HEK293 (cell line): ENCODE data around the gene FTO.
A peak's percentile ranks its signal among the peaks of the same experiment; 100 is the strongest.

Source experiments
- ATF2 ChIP-seq: fragments of 450-650 bp; formaldehyde crosslinking; IDR thresholded peaks from 2 replicates; pipeline ENCODE4 v1.5.1; 2016; ENCODE audit warnings: missing biosample characterization, missing genetic modification characterization, low read depth
- ELK4 ChIP-seq: IDR thresholded peaks from 2 replicates; pipeline ENCODE4 v1.6.1; 2011; ENCODE audit warnings: mild to moderate bottlenecking, low read depth, low read length, borderline replicate concordance
- FEZF1 ChIP-seq: fragments of 450-650 bp; formaldehyde crosslinking; IDR thresholded peaks from 2 replicates; pipeline ENCODE4 v1.5.1; 2016; ENCODE audit warnings: missing biosample characterization, missing genetic modification characterization
- GLI4 ChIP-seq: fragments of 450-650 bp; formaldehyde crosslinking; IDR thresholded peaks from 2 replicates; pipeline ENCODE4 v1.5.1; 2016; ENCODE audit warnings: missing biosample characterization, missing genetic modification characterization
- HIC1 ChIP-seq: fragments of 450-650 bp; formaldehyde crosslinking; IDR thresholded peaks from 2 replicates; pipeline ENCODE4 v1.5.1; 2016; ENCODE audit warnings: missing biosample characterization, missing genetic modification characterization
- IKZF3 ChIP-seq: fragments of 450-650 bp; IDR thresholded peaks from 2 replicates; pipeline ENCODE4 v1.5.0; 2018; ENCODE audit warnings: missing biosample characterization, mild to moderate bottlenecking, missing genetic modification characterization, moderate library complexity
- KLF10 ChIP-seq: fragments of 450-650 bp; IDR thresholded peaks from 2 replicates; pipeline ENCODE4 v1.5.1; 2018; ENCODE audit warnings: missing biosample characterization, mild to moderate bottlenecking, missing genetic modification characterization
- REPIN1 ChIP-seq: fragments of 450-650 bp; formaldehyde crosslinking; IDR thresholded peaks from 2 replicates; pipeline ENCODE4 v1.5.1; 2017; ENCODE audit warnings: missing biosample characterization, missing genetic modification characterization, low read depth
- YY1 ChIP-seq: fragments of 450-650 bp; formaldehyde crosslinking; IDR thresholded peaks from 2 replicates; pipeline ENCODE4 v1.5.1; 2018; ENCODE audit warnings: missing biosample characterization, missing genetic modification characterization
- ZNF184 ChIP-seq: fragments of 450-650 bp; IDR thresholded peaks from 2 replicates; pipeline ENCODE4 v1.5.1; 2018; ENCODE audit warnings: missing biosample characterization, mild to moderate bottlenecking, missing genetic modification characterization
- ZNF23 ChIP-seq: fragments of 450-650 bp; formaldehyde crosslinking; IDR thresholded peaks from 2 replicates; pipeline ENCODE4 v1.5.1; 2016; ENCODE audit warnings: missing biosample characterization, missing genetic modification characterization, borderline replicate concordance
- ZNF302 ChIP-seq: fragments of 450-650 bp; formaldehyde crosslinking; IDR thresholded peaks from 2 replicates; pipeline ENCODE4 v1.5.1; 2016; ENCODE audit warnings: missing biosample characterization, missing genetic modification characterization, low read depth
- ZNF341 ChIP-seq: fragments of 450-650 bp; formaldehyde crosslinking; IDR thresholded peaks from 2 replicates; pipeline ENCODE4; 2016; ENCODE audit warnings: low read depth, missing biosample characterization, missing genetic modification characterization
- ZNF362 ChIP-seq: fragments of 450-650 bp; formaldehyde crosslinking; IDR thresholded peaks from 2 replicates; pipeline ENCODE4 v1.5.1; 2016; ENCODE audit warnings: missing biosample characterization, missing genetic modification characterization
- ZNF404 ChIP-seq: fragments of 450-650 bp; formaldehyde crosslinking; IDR thresholded peaks from 2 replicates; pipeline ENCODE4 v1.5.1; 2017; ENCODE audit warnings: missing biosample characterization, missing genetic modification characterization
- ZNF423 ChIP-seq: fragments of 450-650 bp; formaldehyde crosslinking; IDR thresholded peaks from 2 replicates; pipeline ENCODE4 v1.5.1; 2016; ENCODE audit warnings: missing biosample characterization, missing genetic modification characterization
- ZNF510 ChIP-seq: fragments of 450-650 bp; formaldehyde crosslinking; IDR thresholded peaks from 2 replicates; pipeline ENCODE4 v1.5.1; 2018; ENCODE audit warnings: mild to moderate bottlenecking, missing genetic modification characterization, missing biosample characterization; ENCODE audit not compliant: insufficient replicate concordance
- ZNF514 ChIP-seq: fragments of 450-650 bp; formaldehyde crosslinking; IDR thresholded peaks from 2 replicates; pipeline ENCODE4 v1.5.1; 2016; ENCODE audit warnings: missing biosample characterization, missing genetic modification characterization
- ZNF529 ChIP-seq: fragments of 450-650 bp; formaldehyde crosslinking; IDR thresholded peaks from 2 replicates; pipeline ENCODE4 v1.5.1; 2017; ENCODE audit warnings: missing genetic modification characterization, missing biosample characterization; ENCODE audit not compliant: insufficient replicate concordance
- ZNF561 ChIP-seq: fragments of 450-650 bp; IDR thresholded peaks from 2 replicates; pipeline ENCODE4 v1.5.1; 2018; ENCODE audit warnings: missing biosample characterization, missing genetic modification characterization, borderline replicate concordance
- ZNF660 ChIP-seq: fragments of 450-650 bp; IDR thresholded peaks from 2 replicates; pipeline ENCODE4 v1.5.1; 2018; ENCODE audit warnings: missing biosample characterization, mild to moderate bottlenecking, missing genetic modification characterization
- ZNF76 ChIP-seq: fragments of 450-650 bp; formaldehyde crosslinking; IDR thresholded peaks from 2 replicates; pipeline ENCODE4; 2016; ENCODE audit warnings: low read depth, missing biosample characterization, missing genetic modification characterization, borderline replicate concordance
- ZNF777 ChIP-seq: fragments of 450-650 bp; formaldehyde crosslinking; IDR thresholded peaks from 2 replicates; pipeline ENCODE4 v1.5.1; 2017; ENCODE audit warnings: missing biosample characterization, missing genetic modification characterization, borderline replicate concordance
- ZNF843 ChIP-seq: fragments of 450-650 bp; formaldehyde crosslinking; IDR thresholded peaks from 2 replicates; pipeline ENCODE4 v1.5.1; 2016; ENCODE audit warnings: missing biosample characterization, missing genetic modification characterization
- ZSCAN30 ChIP-seq: fragments of 450-650 bp; IDR thresholded peaks from 2 replicates; pipeline ENCODE4 v1.5.1; 2018; ENCODE audit warnings: missing biosample characterization, mild to moderate bottlenecking, missing genetic modification characterization, moderate library complexity
- TF ChIP-seq, protein P1 (sequence below): fragments of 450-650 bp; IDR thresholded peaks from 2 replicates; pipeline ENCODE4 v1.5.1; 2018; ENCODE audit warnings: missing biosample characterization, mild to moderate bottlenecking, missing genetic modification characterization
- TF ChIP-seq, protein P2 (sequence below): fragments of 450-650 bp; formaldehyde crosslinking; IDR thresholded peaks from 2 replicates; pipeline ENCODE4 v1.5.1; 2017; ENCODE audit warnings: missing biosample characterization, missing genetic modification characterization
- TF ChIP-seq, protein P3 (sequence below): fragments of 450-650 bp; formaldehyde crosslinking; IDR thresholded peaks from 2 replicates; pipeline ENCODE4 v1.5.1; 2017; ENCODE audit warnings: missing biosample characterization, missing genetic modification characterization

The FTO gene

GRCh38 chr16:53960954-53961616, 257.1 kb downstream of the FTO start (continued):
- TF ChIP-seq ELK4 (no peak), REPIN1 (tag by site-specific recombination) (no peak), ZNF529 (no peak), ZNF423 (tag by site-specific recombination) (no peak), FEZF1 (peak; percentile 81), GLI4 (no peak), ZNF514 (no peak), ZNF660 (tag by site-specific recombination) (no peak), ZNF184 (tag by site-specific recombination) (no peak), ZSCAN30 (peak; percentile 35; the same call in 1 of the 2 replicates), ZNF404 (tag by site-specific recombination) (no peak), ZNF777 (tag by site-specific recombination) (no peak), ATF2 (tag by site-specific recombination) (no peak), HIC1 (no peak), ZNF843 (peak; percentile 57), ZNF76 (no peak), YY1 (no peak), ZNF341 (tag by site-specific recombination) (peak; percentile 72), KLF10 (tag by site-specific recombination) (no peak), ZNF23 (tag by site-specific recombination) (no peak), ZNF561 (tag by site-specific recombination) (no peak), ZNF362 (tag by site-specific recombination) (no peak), ZNF510 (no peak), ZNF302 (no peak), IKZF3 (tag by site-specific recombination) (peak; percentile 55)
- TF ChIP-seq, protein P1, sequence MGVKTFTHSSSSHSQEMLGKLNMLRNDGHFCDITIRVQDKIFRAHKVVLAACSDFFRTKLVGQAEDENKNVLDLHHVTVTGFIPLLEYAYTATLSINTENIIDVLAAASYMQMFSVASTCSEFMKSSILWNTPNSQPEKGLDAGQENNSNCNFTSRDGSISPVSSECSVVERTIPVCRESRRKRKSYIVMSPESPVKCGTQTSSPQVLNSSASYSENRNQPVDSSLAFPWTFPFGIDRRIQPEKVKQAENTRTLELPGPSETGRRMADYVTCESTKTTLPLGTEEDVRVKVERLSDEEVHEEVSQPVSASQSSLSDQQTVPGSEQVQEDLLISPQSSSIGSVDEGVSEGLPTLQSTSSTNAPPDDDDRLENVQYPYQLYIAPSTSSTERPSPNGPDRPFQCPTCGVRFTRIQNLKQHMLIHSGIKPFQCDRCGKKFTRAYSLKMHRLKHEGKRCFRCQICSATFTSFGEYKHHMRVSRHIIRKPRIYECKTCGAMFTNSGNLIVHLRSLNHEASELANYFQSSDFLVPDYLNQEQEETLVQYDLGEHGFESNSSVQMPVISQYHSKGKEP (tag by site-specific recombination) = peak; percentile 84
- TF ChIP-seq, protein P2, sequence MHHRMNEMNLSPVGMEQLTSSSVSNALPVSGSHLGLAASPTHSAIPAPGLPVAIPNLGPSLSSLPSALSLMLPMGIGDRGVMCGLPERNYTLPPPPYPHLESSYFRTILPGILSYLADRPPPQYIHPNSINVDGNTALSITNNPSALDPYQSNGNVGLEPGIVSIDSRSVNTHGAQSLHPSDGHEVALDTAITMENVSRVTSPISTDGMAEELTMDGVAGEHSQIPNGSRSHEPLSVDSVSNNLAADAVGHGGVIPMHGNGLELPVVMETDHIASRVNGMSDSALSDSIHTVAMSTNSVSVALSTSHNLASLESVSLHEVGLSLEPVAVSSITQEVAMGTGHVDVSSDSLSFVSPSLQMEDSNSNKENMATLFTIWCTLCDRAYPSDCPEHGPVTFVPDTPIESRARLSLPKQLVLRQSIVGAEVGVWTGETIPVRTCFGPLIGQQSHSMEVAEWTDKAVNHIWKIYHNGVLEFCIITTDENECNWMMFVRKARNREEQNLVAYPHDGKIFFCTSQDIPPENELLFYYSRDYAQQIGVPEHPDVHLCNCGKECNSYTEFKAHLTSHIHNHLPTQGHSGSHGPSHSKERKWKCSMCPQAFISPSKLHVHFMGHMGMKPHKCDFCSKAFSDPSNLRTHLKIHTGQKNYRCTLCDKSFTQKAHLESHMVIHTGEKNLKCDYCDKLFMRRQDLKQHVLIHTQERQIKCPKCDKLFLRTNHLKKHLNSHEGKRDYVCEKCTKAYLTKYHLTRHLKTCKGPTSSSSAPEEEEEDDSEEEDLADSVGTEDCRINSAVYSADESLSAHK (tag by site-specific recombination) = 0 out of 2 replicates have a peak, but pooled peaks have one; percentile 25
- TF ChIP-seq, protein P3, sequence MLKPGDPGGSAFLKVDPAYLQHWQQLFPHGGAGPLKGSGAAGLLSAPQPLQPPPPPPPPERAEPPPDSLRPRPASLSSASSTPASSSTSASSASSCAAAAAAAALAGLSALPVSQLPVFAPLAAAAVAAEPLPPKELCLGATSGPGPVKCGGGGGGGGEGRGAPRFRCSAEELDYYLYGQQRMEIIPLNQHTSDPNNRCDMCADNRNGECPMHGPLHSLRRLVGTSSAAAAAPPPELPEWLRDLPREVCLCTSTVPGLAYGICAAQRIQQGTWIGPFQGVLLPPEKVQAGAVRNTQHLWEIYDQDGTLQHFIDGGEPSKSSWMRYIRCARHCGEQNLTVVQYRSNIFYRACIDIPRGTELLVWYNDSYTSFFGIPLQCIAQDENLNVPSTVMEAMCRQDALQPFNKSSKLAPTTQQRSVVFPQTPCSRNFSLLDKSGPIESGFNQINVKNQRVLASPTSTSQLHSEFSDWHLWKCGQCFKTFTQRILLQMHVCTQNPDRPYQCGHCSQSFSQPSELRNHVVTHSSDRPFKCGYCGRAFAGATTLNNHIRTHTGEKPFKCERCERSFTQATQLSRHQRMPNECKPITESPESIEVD = peak; percentile 92
